ENCODE data around the gene SMR3A. TPM values are rescaled to one million over a fixed set of nuclear protein-coding genes. Genes with fewer than 3 reads are reported as not detected.

SMR3A gene
- total and polyA plus RNA-seq, 9 of the 15 experiments (the other 6 are each of a cell fraction or from before 2014, with no cell fraction given): not detected

GRCh38 chr4:70356185-70356584 lies 4.4 kb upstream of the SMR3A start:
- Histone ChIP-seq H2AFZ (ENCODE audit: low read depth, low read length) (no peak overlapping the region), H3K4me2 (ENCODE audit: insufficient read depth, low read length) (no peak overlapping the region), H4K20me1 (replicated peaks; ENCODE audit: control insufficient read depth, insufficient read depth, low read length) (no peaks in the 10 kb centered on the region), H3K9me3 (replicated peaks; ENCODE audit: control insufficient read depth, insufficient read depth, low read depth, low read length) (no peaks in the 10 kb centered on the region), H3K4me1 (replicated peaks in 1 of 2; ENCODE audit: control insufficient read depth in 2 of 2, insufficient read depth in 2 of 2, low read length in 2 of 2) (no peaks in the 10 kb centered on the region), H3K27ac (ENCODE audit: extremely low read depth, low read depth, low read length) (no peak overlapping the region), H3K27me3 (ENCODE audit: control insufficient read depth in 2 of 2, insufficient read depth in 2 of 2, low read length in 2 of 2) (no peaks in the 10 kb centered on the region), H3K4me3 (no peak overlapping the region), H3K9me1 (ENCODE audit: control insufficient read depth, insufficient read depth, low read length) (no peaks in the 10 kb centered on the region), H3K79me2 (ENCODE audit: control insufficient read depth, insufficient read depth, low read length) (no peaks in the 10 kb centered on the region), H3K9ac (ENCODE audit: insufficient read depth in 1 of 2, low read depth in 2 of 2, low read length in 2 of 2) (no peak overlapping the region), H3K36me3 (ENCODE audit: control insufficient read depth, insufficient read depth, low read length) (no peaks in the 10 kb centered on the region)
- FAIRE-seq (no peak), ATAC-seq (no peak), DNase-seq (ENCODE audit: extremely low read depth in 1 of 4, low spot score in 3 of 4) (no peak)
- CTCF ChIA-PET (ENCODE audit: low intra/inter-chr PET ratio): no interaction called here
- no TSS peak for BruUV-seq (replicated peaks)
- no peak for TF ChIP-seq ZNF551 (CRISPR knock-in tag; IDR thresholded peaks at IDR 0.05)
- TF ChIP-seq NRF1 (conservative IDR thresholded peaks at IDR 0.05 in 1 of 2, IDR thresholded peaks at IDR 0.05 in 1 of 2): no peak
- TF ChIP-seq, protein P1, sequence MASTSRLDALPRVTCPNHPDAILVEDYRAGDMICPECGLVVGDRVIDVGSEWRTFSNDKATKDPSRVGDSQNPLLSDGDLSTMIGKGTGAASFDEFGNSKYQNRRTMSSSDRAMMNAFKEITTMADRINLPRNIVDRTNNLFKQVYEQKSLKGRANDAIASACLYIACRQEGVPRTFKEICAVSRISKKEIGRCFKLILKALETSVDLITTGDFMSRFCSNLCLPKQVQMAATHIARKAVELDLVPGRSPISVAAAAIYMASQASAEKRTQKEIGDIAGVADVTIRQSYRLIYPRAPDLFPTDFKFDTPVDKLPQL (IDR thresholded peaks at IDR 0.05; ENCODE audit: extremely low read depth, insufficient read length): no peak
- no peak for TF ChIP-seq TEAD2 (tag; IDR thresholded peaks at IDR 0.05)
- no peak for TF ChIP-seq RUNX1 (IDR thresholded peaks at IDR 0.05; ENCODE audit: low read depth)
- TF ChIP-seq ZBTB26 (CRISPR knock-in tag; IDR thresholded peaks at IDR 0.05): no peak
- no peak for TF ChIP-seq PHTF2 (CRISPR knock-in tag; IDR thresholded peaks at IDR 0.05)
- no peak for TF ChIP-seq CBFA2T2 (conservative IDR thresholded peaks at IDR 0.05)
- POLR2A ChIA-PET: no interaction called here
- in situ Hi-C loops (cut with MboI): no loop called here
- 0% methylated on average over 1 of the region's 1 CpG for WGBS (ENCODE audit: insufficient coverage, low coverage, missing lambda C conversion rate)
- intact Hi-C loops (cut with micrococcal nuclease): no loop called here

Data from K562 (cell line).